Fibroblast of lung (primary cell): ENCODE results near the gene CHCHD6. TPM values are rescaled to one million over a fixed set of nuclear protein-coding genes. Genes with fewer than 3 reads are reported as not detected.

Experiments used
- DNase-seq, 2 donors: peaks; one replicate each; pipeline versions ENCODE4 v3.0.0 to v3.0.0-alpha.2; 2010; ENCODE audit warnings: low read depth in 2 of 2
- H2AFZ ChIP-seq: 2 replicates; pipeline ENCODE4 v1.5.1; 2012; ENCODE audit warnings: low read length, control low read depth, inconsistent platforms
- H3K27ac ChIP-seq: 2 replicates; pipeline ENCODE4 v1.5.1; 2011; ENCODE audit warnings: low read length, control low read depth; ENCODE audit not compliant: insufficient read depth
- H3K27me3 ChIP-seq: 2 replicates; pipeline ENCODE4 v1.5.1; 2011; ENCODE audit warnings: mild to moderate bottlenecking, low read length; ENCODE audit not compliant: control insufficient read depth, insufficient read depth
- H3K36me3 ChIP-seq: 2 replicates; pipeline ENCODE4 v1.5.1; 2011; ENCODE audit warnings: low read length; ENCODE audit not compliant: control insufficient read depth, insufficient read depth
- H3K4me1 ChIP-seq: 2 replicates; pipeline ENCODE4 v1.5.1; 2011; ENCODE audit warnings: low read length; ENCODE audit not compliant: control insufficient read depth, insufficient read depth; ENCODE audit errors: extremely low read depth
- H3K4me2 ChIP-seq: 2 replicates; pipeline ENCODE4 v1.5.1; 2011; ENCODE audit warnings: low read length, control low read depth; ENCODE audit not compliant: insufficient read depth; ENCODE audit errors: extremely low read depth
- H3K4me3 ChIP-seq, 4 experiments: fragments of 200-600 bp in 1 of 4; sonication (generic) in 1 of 4; replicated peaks in 1 of 4; 2 replicates each; pipeline ENCODE4 v1.5.1; 2011 to 2016; ENCODE audit warnings: low read length in 4 of 4, low read depth in 3 of 4, mild to moderate bottlenecking in 3 of 4, control low read depth in 2 of 4, inconsistent platforms in 1 of 4, mixed read lengths in 1 of 4; ENCODE audit not compliant: insufficient read depth in 1 of 4; ENCODE audit errors: control extremely low read depth in 1 of 4
- H3K79me2 ChIP-seq: 2 replicates; pipeline ENCODE4 v1.5.1; 2012; ENCODE audit warnings: mild to moderate bottlenecking, low read length, inconsistent platforms; ENCODE audit not compliant: control insufficient read depth, insufficient read depth
- H3K9ac ChIP-seq: 2 replicates; pipeline ENCODE4 v1.5.1; 2011; ENCODE audit warnings: mild to moderate bottlenecking, low read length, control low read depth; ENCODE audit not compliant: insufficient read depth
- H3K9me3 ChIP-seq: 2 replicates; pipeline ENCODE4 v1.5.1; 2012; ENCODE audit warnings: low read depth, low read length; ENCODE audit not compliant: control insufficient read depth, insufficient read depth
- H4K20me1 ChIP-seq: 2 replicates; pipeline ENCODE4 v1.5.1; 2011; ENCODE audit warnings: low read length; ENCODE audit not compliant: control insufficient read depth, insufficient read depth; ENCODE audit errors: extremely low read depth
- EZH2 ChIP-seq: IDR thresholded peaks from 2 replicates; pipeline ENCODE4 v1.5.1; 2012; ENCODE audit warnings: low read length, control low read depth, mild to moderate bottlenecking; ENCODE audit errors: missing control alignments
- polyA plus RNA-seq, 2 donors: library from polyadenylated mRNA; depleted of rRNA in 1 of 2; stranded (reverse) in 1 of 2; unstranded in 1 of 2; fragments of >200 nt; gene quantifications; 2 replicates each; pipeline ENCODE4 v1.2.1, GENCODE V29; 2011 to 2012; ENCODE audit warnings: missing spikeins in 1 of 2
- total RNA-seq: library from RNA; depleted of rRNA; stranded (reverse); fragments of >200 nt; gene quantifications from 2 replicates; pipeline ENCODE4 v1.2.1, GENCODE V29; 2014
- TF ChIP-seq, protein P1 (sequence below), 2 donors: IDR thresholded peaks in 1 of 2; conservative IDR thresholded peaks in 1 of 2; 1 replicate in 1 of 2; 2 replicates in 1 of 2; pipeline ENCODE4 v1.5.1; 2011 to 2012; ENCODE audit warnings: low read length in 2 of 2, control low read depth in 1 of 2, inconsistent platforms in 1 of 2, low read depth in 1 of 2, mild to moderate bottlenecking in 1 of 2

CHCHD6 gene
- total and polyA plus RNA-seq, 2 donors (not counting 1 experiment from before 2014, with no cell fraction given), result 9.5 to 11.1 TPM

DNA sequence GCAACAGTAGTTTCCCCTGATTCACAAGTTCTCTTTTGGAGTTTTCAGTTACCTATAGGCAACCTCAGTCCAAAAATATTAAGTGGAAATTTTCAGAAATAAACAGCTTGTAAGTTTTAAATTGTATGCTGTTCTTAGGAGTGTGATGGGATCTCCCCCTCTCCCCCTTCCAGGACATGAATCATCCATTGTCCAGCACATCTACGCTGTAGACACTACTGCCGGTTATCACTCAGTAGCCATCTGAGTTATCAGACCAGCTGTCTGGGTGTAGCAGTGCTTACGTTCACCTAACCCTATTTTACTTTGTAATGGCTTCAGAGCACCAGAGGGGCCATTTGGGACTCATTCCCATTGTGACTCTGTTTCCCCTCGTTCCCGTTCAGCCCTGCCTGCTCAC is 182.2 kb downstream of the CHCHD6 start:
- H3K9ac ChIP-seq, result no peak overlapping the region
- H3K27ac ChIP-seq, result no peak overlapping the region
- peaks cover 3% of the 10 kb centered on the region for H3K4me1 ChIP-seq
- H3K36me3 ChIP-seq, result no peaks in the 10 kb centered on the region
- H3K9me3 ChIP-seq, result no peaks in the 10 kb centered on the region
- no peaks in the 10 kb centered on the region for H3K27me3 ChIP-seq
- no peaks in the 10 kb centered on the region for H3K79me2 ChIP-seq
- H2AFZ ChIP-seq, result no peak overlapping the region
- TF ChIP-seq EZH2, result no peak
- DNase-seq, result peak in 1 of 2 donors; percentile 50
- H3K4me2 ChIP-seq, result no peak overlapping the region
- H3K4me3 ChIP-seq, result no peak overlapping the region
- H4K20me1 ChIP-seq, result no peaks in the 10 kb centered on the region

DNA sequence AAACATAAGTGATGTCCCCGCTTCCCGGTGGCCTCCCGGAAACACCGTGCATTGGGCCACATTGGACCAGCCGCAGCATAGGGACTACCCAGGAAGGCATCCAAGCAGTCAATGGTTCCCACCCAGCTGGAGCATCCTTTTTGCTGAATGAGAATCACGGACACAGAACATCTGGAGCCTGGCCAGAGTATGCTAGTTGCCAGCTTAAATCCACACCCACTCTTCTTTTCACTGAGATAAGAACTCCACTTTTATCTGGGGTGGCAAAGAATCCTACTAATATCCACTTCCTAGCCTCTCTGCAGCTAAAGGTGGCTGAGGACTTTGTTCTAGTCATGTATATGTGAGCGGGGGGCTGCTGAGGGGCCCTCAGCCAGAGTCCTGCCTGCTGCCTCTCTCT is 183.6 kb downstream of the CHCHD6 start:
- no peak for DNase-seq
- Histone ChIP-seq H3K36me3 (no peaks in the 10 kb centered on the region), H3K27me3 (no peaks in the 10 kb centered on the region), H3K4me2 (no peak overlapping the region), H3K27ac (no peak overlapping the region), H3K79me2 (no peaks in the 10 kb centered on the region), H3K9ac (no peak overlapping the region), H2AFZ (no peak overlapping the region), H3K4me3 (no peak overlapping the region), H4K20me1 (no peaks in the 10 kb centered on the region), H3K4me1 (peaks cover 3% of the 10 kb centered on the region), H3K9me3 (no peaks in the 10 kb centered on the region)
- TF ChIP-seq EZH2, result no peak
- TF ChIP-seq, protein P1, sequence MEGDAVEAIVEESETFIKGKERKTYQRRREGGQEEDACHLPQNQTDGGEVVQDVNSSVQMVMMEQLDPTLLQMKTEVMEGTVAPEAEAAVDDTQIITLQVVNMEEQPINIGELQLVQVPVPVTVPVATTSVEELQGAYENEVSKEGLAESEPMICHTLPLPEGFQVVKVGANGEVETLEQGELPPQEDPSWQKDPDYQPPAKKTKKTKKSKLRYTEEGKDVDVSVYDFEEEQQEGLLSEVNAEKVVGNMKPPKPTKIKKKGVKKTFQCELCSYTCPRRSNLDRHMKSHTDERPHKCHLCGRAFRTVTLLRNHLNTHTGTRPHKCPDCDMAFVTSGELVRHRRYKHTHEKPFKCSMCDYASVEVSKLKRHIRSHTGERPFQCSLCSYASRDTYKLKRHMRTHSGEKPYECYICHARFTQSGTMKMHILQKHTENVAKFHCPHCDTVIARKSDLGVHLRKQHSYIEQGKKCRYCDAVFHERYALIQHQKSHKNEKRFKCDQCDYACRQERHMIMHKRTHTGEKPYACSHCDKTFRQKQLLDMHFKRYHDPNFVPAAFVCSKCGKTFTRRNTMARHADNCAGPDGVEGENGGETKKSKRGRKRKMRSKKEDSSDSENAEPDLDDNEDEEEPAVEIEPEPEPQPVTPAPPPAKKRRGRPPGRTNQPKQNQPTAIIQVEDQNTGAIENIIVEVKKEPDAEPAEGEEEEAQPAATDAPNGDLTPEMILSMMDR (conservative IDR thresholded peaks at IDR 0.05 in 1 of 2, IDR thresholded peaks at IDR 0.05 in 1 of 2; ENCODE audit: low read depth in 1 of 2, low read length in 2 of 2), result no peak

DNA sequence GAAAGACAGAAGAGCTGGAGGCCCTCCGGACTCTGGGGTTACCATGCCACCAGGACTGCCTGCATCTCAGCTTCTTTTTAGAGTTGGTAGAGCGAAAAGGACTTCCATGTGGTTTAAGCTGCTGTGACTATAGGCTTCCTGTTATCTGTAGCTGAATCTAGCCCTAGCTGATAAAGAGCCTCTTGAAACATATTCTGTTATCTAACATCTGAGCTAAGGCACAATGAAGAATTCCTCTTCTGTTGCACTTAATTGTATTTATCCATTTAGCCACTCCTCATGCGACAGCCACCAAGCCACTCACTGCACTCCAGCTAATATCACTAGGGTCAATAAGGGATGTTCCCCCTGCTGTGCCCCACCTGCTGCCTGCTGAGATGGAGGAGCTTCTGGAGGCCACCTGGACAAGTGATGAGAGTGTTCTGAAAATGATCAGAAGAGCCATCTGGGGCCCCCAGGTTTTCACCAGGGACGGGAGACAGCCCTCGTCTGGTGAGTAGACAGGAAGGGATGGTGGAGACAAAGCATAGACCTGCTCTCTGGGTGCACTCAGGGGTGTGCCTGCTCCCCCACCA is 184.2 kb downstream of the CHCHD6 start:
- Histone ChIP-seq H4K20me1 (no peaks in the 10 kb centered on the region), H3K79me2 (no peaks in the 10 kb centered on the region), H3K9me3 (no peaks in the 10 kb centered on the region), H3K36me3 (no peaks in the 10 kb centered on the region), H2AFZ (no peak overlapping the region), H3K4me2 (no peak overlapping the region), H3K4me1 (peaks cover 3% of the 10 kb centered on the region), H3K27me3 (no peaks in the 10 kb centered on the region), H3K9ac (no peak overlapping the region), H3K27ac (no peak overlapping the region), H3K4me3 (no peak overlapping the region)
- TF ChIP-seq, protein P1 (conservative IDR thresholded peaks at IDR 0.05 in 1 of 2, IDR thresholded peaks at IDR 0.05 in 1 of 2; ENCODE audit: low read depth in 1 of 2, low read length in 2 of 2), result no peak
- no peak for TF ChIP-seq EZH2
- no peak for DNase-seq
